SK-N-MC (cell line): ENCODE results near the gene CCDC74A.
"Not testable (repeated sequence)": the region's sequence is repeated elsewhere in the genome, so short reads cannot be mapped to it uniquely, and the experiment has no call there.

Experiments used
- DNase-seq: peaks from one replicate; pipeline ENCODE4 v3.0.0-alpha.2; 2011; ENCODE audit warnings: low read depth, low spot score
- H3K27ac ChIP-seq: fragments of 200-600 bp; sonication (generic); 2 replicates; pipeline ENCODE4 v1.5.1; 2016; ENCODE audit warnings: mixed run types
- H3K36me3 ChIP-seq: fragments of 200-600 bp; sonication (generic); 2 replicates; pipeline ENCODE4 v1.6.1; 2017; ENCODE audit warnings: antibody characterized with exemption, low read length, mixed read lengths; ENCODE audit not compliant: insufficient read depth
- H3K4me3 ChIP-seq: fragments of 200-600 bp; sonication (generic); 2 replicates; pipeline ENCODE4 v1.5.1; 2016
- H3K9ac ChIP-seq: fragments of 200-600 bp; sonication (generic); 2 replicates; pipeline ENCODE4 v1.8.0; 2017; ENCODE audit warnings: mixed run types, mixed read lengths; ENCODE audit not compliant: insufficient read length
- H3K9me3 ChIP-seq: fragments of 200-600 bp; sonication (generic); 2 replicates; pipeline ENCODE4 v1.6.1; 2017; ENCODE audit warnings: low read depth, mild to moderate bottlenecking, antibody characterized with exemption, low read length, moderate library complexity, mixed read lengths
- EZH2 ChIP-seq: fragments of 200-600 bp; sonication (generic); IDR thresholded peaks from one replicate; pipeline ENCODE4 v1.6.1; 2017; ENCODE audit warnings: antibody characterized with exemption
- FOXP2 ChIP-seq: optimal IDR thresholded peaks from 2 replicates; pipeline ENCODE3; 2011; ENCODE audit warnings: mild to moderate bottlenecking, moderate library complexity; ENCODE audit not compliant: insufficient read depth; ENCODE audit errors: extremely low read length, control extremely low read depth
- POLR2AphosphoS5 ChIP-seq: IDR thresholded peaks from 2 replicates; pipeline ENCODE4 v1.6.1; 2012; ENCODE audit warnings: mild to moderate bottlenecking, low read depth, low read length, borderline replicate concordance

CCDC74A gene

GRCh38 chr2:131519466-131519865 lies 8.2 kb upstream of the CCDC74A start:
- TF ChIP-seq FOXP2 (no peak), POLR2AphosphoS5 (no peak), EZH2 (no peak)
- Histone ChIP-seq H3K9me3 (no peaks in the 10 kb centered on the region), H3K9ac (no peak overlapping the region), H3K36me3 (peaks cover 5% of the 10 kb centered on the region; the same call in 1 of the 2 replicates), H3K27ac (no peak overlapping the region), H3K4me3 (no peak overlapping the region)
- no peak for DNase-seq

GRCh38 chr2:131519871-131520470 lies 7.7 kb upstream of the CCDC74A start:
- H3K27ac ChIP-seq, H3K9me3 ChIP-seq, DNase-seq, H3K4me3 ChIP-seq, H3K9ac ChIP-seq, H3K36me3 ChIP-seq: not testable (repeated sequence)

- Histone ChIP-seq H3K4me3 (no peak overlapping the region), H3K27ac (no peak overlapping the region), H3K36me3 (peaks cover 5% of the 10 kb centered on the region; the same call in 1 of the 2 replicates), H3K9ac (no peak overlapping the region), H3K9me3 (no peaks in the 10 kb centered on the region)
- TF ChIP-seq EZH2 = no peak
- TF ChIP-seq POLR2AphosphoS5 = no peak
- no peak for TF ChIP-seq FOXP2
- DNase-seq = no peak
These were observed 7.2 kb upstream of the CCDC74A start for GRCh38 chr2:131520526-131520925.

- not testable (repeated sequence) for H3K36me3 ChIP-seq, DNase-seq, H3K4me3 ChIP-seq, H3K9me3 ChIP-seq, H3K9ac ChIP-seq, H3K27ac ChIP-seq
These were observed 6.2 kb upstream of the CCDC74A start for GRCh38 chr2:131521524-131521923.

- no peak overlapping the region for H3K27ac ChIP-seq
- DNase-seq = no peak
- H3K9me3 ChIP-seq = no peaks in the 10 kb centered on the region
- no peak overlapping the region for H3K4me3 ChIP-seq
- TF ChIP-seq FOXP2 (no peak), POLR2AphosphoS5 (no peak), EZH2 (no peak)
- no peak overlapping the region for H3K9ac ChIP-seq
- peaks cover 5% of the 10 kb centered on the region; the same call in 1 of the 2 replicates for H3K36me3 ChIP-seq
These were observed 5.5 kb upstream of the CCDC74A start for GRCh38 chr2:131521961-131522781.

GRCh38 chr2:131525256-131525655 lies 2.4 kb upstream of the CCDC74A start:
- H3K27ac ChIP-seq, DNase-seq, H3K9me3 ChIP-seq, H3K4me3 ChIP-seq, H3K9ac ChIP-seq, H3K36me3 ChIP-seq: not testable (repeated sequence)

- DNase-seq, H3K36me3 ChIP-seq, H3K9me3 ChIP-seq, H3K9ac ChIP-seq, H3K4me3 ChIP-seq, H3K27ac ChIP-seq: not testable (repeated sequence)
These were observed 1.5 kb downstream of the CCDC74A start for GRCh38 chr2:131528981-131529863.

GRCh38 chr2:131529864-131530445 lies 2.3 kb downstream of the CCDC74A start:
- not testable (repeated sequence) for H3K27ac ChIP-seq, H3K4me3 ChIP-seq, H3K36me3 ChIP-seq, H3K9ac ChIP-seq, DNase-seq, H3K9me3 ChIP-seq

- not testable (repeated sequence) for H3K27ac ChIP-seq, H3K36me3 ChIP-seq, H3K4me3 ChIP-seq, DNase-seq, H3K9ac ChIP-seq, H3K9me3 ChIP-seq
These were observed 3.1 kb downstream of the CCDC74A start for GRCh38 chr2:131530626-131531344.

- H3K36me3 ChIP-seq, H3K9me3 ChIP-seq, H3K27ac ChIP-seq, H3K4me3 ChIP-seq, H3K9ac ChIP-seq, DNase-seq: not testable (repeated sequence)
These were observed 4.0 kb downstream of the CCDC74A start for GRCh38 chr2:131531547-131532185.

- not testable (repeated sequence) for DNase-seq, H3K4me3 ChIP-seq, H3K27ac ChIP-seq, H3K9me3 ChIP-seq, H3K9ac ChIP-seq, H3K36me3 ChIP-seq
These were observed 5.3 kb downstream of the CCDC74A start for GRCh38 chr2:131532723-131533608.
